ENCODE results near the gene AAK1.

The AAK1 gene

GRCh38 chr2:69474688-69475087 lies 168.9 kb downstream of the AAK1 start:
- TF ChIP-seq ZNF274 (IDR thresholded peaks at IDR 0.05; ENCODE audit: low read depth, low read length), result no peak
- no peak for TF ChIP-seq SUZ12 (IDR thresholded peaks at IDR 0.05; ENCODE audit: extremely low read depth, insufficient read depth, insufficient read length)
- TF ChIP-seq YY1 (IDR thresholded peaks at IDR 0.05; ENCODE audit: insufficient read depth, insufficient read length), result no peak
- no peak for DNase-seq (ENCODE audit: low read depth, low spot score)
- no peaks in the 10 kb centered on the region for H3K9me3 ChIP-seq (ENCODE audit: insufficient read depth, low read length)
- no peak overlapping the region for H3K4me3 ChIP-seq (ENCODE audit: insufficient read length, low read depth)
- H3K4me1 ChIP-seq (ENCODE audit: insufficient read depth, insufficient read length), result no peaks in the 10 kb centered on the region
- H3K36me3 ChIP-seq (ENCODE audit: insufficient read depth, insufficient read length, low read length), result peaks cover 2% of the 10 kb centered on the region
- H3K9ac ChIP-seq (ENCODE audit: insufficient read length, low read depth), result no peak overlapping the region
- H3K27me3 ChIP-seq (ENCODE audit: insufficient read depth, insufficient read length), result no peaks in the 10 kb centered on the region

GRCh38 chr2:69471793-69472192 lies 171.7 kb downstream of the AAK1 start:
- no peak for DNase-seq (ENCODE audit: low read depth, low spot score)
- Histone ChIP-seq H3K4me3 (ENCODE audit: insufficient read length, low read depth) (no peak overlapping the region), H3K9ac (ENCODE audit: insufficient read length, low read depth) (no peak overlapping the region), H3K36me3 (ENCODE audit: insufficient read depth, insufficient read length, low read length) (peaks cover 2% of the 10 kb centered on the region), H3K27me3 (ENCODE audit: insufficient read depth, insufficient read length) (no peaks in the 10 kb centered on the region), H3K9me3 (ENCODE audit: insufficient read depth, low read length) (no peaks in the 10 kb centered on the region), H3K4me1 (ENCODE audit: insufficient read depth, insufficient read length) (no peaks in the 10 kb centered on the region)
- TF ChIP-seq ZNF274 (IDR thresholded peaks at IDR 0.05; ENCODE audit: low read depth, low read length) (no peak), SUZ12 (IDR thresholded peaks at IDR 0.05; ENCODE audit: extremely low read depth, insufficient read depth, insufficient read length) (no peak), YY1 (IDR thresholded peaks at IDR 0.05; ENCODE audit: insufficient read depth, insufficient read length) (no peak)

- H3K36me3 ChIP-seq (ENCODE audit: insufficient read depth, insufficient read length, low read length), result peaks cover 2% of the 10 kb centered on the region
- TF ChIP-seq ZNF274 (IDR thresholded peaks at IDR 0.05; ENCODE audit: low read depth, low read length) (no peak), YY1 (IDR thresholded peaks at IDR 0.05; ENCODE audit: insufficient read depth, insufficient read length) (no peak), SUZ12 (IDR thresholded peaks at IDR 0.05; ENCODE audit: extremely low read depth, insufficient read depth, insufficient read length) (no peak)
- H3K9ac ChIP-seq (ENCODE audit: insufficient read length, low read depth), result no peak overlapping the region
- H3K4me1 ChIP-seq (ENCODE audit: insufficient read depth, insufficient read length), result no peaks in the 10 kb centered on the region
- DNase-seq (ENCODE audit: low read depth, low spot score), result no peak
- H3K4me3 ChIP-seq (ENCODE audit: insufficient read length, low read depth), result no peak overlapping the region
- no peaks in the 10 kb centered on the region for H3K9me3 ChIP-seq (ENCODE audit: insufficient read depth, low read length)
- no peaks in the 10 kb centered on the region for H3K27me3 ChIP-seq (ENCODE audit: insufficient read depth, insufficient read length)
Measured at GRCh38 chr2:69470911-69471310, 172.6 kb downstream of the AAK1 start.

GRCh38 chr2:69469784-69470183 lies 173.8 kb downstream of the AAK1 start:
- H3K9me3 ChIP-seq (ENCODE audit: insufficient read depth, low read length), result no peaks in the 10 kb centered on the region
- peak; percentile 16 for DNase-seq (ENCODE audit: low read depth, low spot score)
- no peaks in the 10 kb centered on the region for H3K4me1 ChIP-seq (ENCODE audit: insufficient read depth, insufficient read length)
- no peak overlapping the region for H3K9ac ChIP-seq (ENCODE audit: insufficient read length, low read depth)
- no peak for TF ChIP-seq SUZ12 (IDR thresholded peaks at IDR 0.05; ENCODE audit: extremely low read depth, insufficient read depth, insufficient read length)
- TF ChIP-seq YY1 (IDR thresholded peaks at IDR 0.05; ENCODE audit: insufficient read depth, insufficient read length), result no peak
- no peak for TF ChIP-seq ZNF274 (IDR thresholded peaks at IDR 0.05; ENCODE audit: low read depth, low read length)
- no peaks in the 10 kb centered on the region for H3K27me3 ChIP-seq (ENCODE audit: insufficient read depth, insufficient read length)
- H3K36me3 ChIP-seq (ENCODE audit: insufficient read depth, insufficient read length, low read length), result peaks cover 10% of the 10 kb centered on the region
- H3K4me3 ChIP-seq (ENCODE audit: insufficient read length, low read depth), result no peak overlapping the region

- H3K9ac ChIP-seq (ENCODE audit: insufficient read length, low read depth), result no peak overlapping the region
- no peaks in the 10 kb centered on the region for H3K4me1 ChIP-seq (ENCODE audit: insufficient read depth, insufficient read length)
- TF ChIP-seq SUZ12 (IDR thresholded peaks at IDR 0.05; ENCODE audit: extremely low read depth, insufficient read depth, insufficient read length), result no peak
- TF ChIP-seq ZNF274 (IDR thresholded peaks at IDR 0.05; ENCODE audit: low read depth, low read length), result no peak
- TF ChIP-seq YY1 (IDR thresholded peaks at IDR 0.05; ENCODE audit: insufficient read depth, insufficient read length), result no peak
- H3K36me3 ChIP-seq (ENCODE audit: insufficient read depth, insufficient read length, low read length), result peaks cover 14% of the 10 kb centered on the region
- H3K4me3 ChIP-seq (ENCODE audit: insufficient read length, low read depth), result no peak overlapping the region
- no peaks in the 10 kb centered on the region for H3K9me3 ChIP-seq (ENCODE audit: insufficient read depth, low read length)
- DNase-seq (ENCODE audit: low read depth, low spot score), result no peak
- no peaks in the 10 kb centered on the region for H3K27me3 ChIP-seq (ENCODE audit: insufficient read depth, insufficient read length)
Measured at GRCh38 chr2:69469375-69469774, 174.2 kb downstream of the AAK1 start.

DNA sequence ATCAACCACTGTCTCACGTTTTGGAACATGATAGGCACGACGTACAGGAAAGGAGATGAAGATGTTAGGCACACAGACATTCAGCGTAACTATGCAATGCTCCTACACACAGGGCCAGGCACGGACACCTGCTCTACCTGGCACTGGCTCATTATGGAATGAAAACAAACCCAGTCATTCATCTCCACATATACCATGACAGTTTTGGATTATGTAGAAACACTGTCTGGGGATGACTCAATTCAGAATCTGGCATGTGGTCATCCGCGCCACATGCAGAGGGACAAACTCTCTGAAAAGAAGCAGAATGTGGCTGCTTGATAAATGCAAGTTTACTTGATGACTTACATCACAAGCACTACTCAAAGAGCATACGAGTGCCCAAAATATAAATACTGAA lies 176.8 kb downstream of the AAK1 start:
- TF ChIP-seq ZNF274 (IDR thresholded peaks at IDR 0.05; ENCODE audit: low read depth, low read length), result no peak
- TF ChIP-seq YY1 (IDR thresholded peaks at IDR 0.05; ENCODE audit: insufficient read depth, insufficient read length), result no peak
- TF ChIP-seq SUZ12 (IDR thresholded peaks at IDR 0.05; ENCODE audit: extremely low read depth, insufficient read depth, insufficient read length), result no peak
- H3K9ac ChIP-seq (ENCODE audit: insufficient read length, low read depth), result no peak overlapping the region
- peaks cover 14% of the 10 kb centered on the region for H3K36me3 ChIP-seq (ENCODE audit: insufficient read depth, insufficient read length, low read length)

DNA sequence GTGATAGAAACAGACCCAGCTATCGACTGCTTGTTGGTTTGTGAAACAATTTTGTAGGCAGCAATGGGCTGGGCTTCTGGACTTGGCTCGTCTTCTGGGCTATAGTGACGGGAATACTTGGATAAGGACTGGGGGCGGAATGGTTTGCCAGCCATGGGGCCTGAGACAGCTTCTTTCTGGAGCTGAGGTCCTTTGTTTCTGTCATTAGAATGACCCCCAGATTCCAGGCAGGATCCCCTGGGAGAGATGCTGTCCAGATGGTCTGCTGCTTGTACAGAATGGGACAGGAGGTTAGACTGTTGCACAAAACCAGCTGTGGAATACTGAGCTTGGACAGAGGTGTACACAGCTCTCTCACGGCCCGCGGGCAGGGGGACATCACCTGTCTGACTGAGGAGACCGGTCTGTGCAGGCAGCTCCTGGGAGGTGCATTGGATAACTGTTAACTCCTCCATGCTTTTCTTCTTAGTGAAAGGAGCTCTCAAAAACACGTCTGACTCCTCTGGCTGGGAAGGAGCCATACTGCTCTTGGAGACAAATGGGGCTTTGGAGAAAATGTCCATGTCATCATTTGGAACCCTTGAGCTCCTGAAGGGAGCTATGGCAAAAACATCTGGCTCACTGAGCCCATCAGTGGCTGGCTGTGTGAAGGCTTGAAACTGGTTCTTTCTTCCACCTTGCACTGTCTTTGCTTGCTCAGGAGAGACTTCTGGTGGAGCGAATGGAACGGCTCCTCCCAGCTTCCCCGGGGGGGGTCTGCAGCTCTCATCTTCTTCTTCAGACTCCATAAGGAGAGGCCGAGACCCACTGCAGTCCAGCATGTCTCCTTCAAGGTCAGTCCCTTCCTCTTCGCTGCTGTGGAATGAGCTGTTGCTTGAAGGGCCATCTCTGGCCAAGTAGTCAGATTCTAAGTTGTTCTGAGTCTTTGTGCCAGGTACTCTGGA lies 177.8 kb downstream of the AAK1 start:
- H3K9me3 ChIP-seq (ENCODE audit: insufficient read depth, low read length), result no peaks in the 10 kb centered on the region
- H3K4me1 ChIP-seq (ENCODE audit: insufficient read depth, insufficient read length), result no peaks in the 10 kb centered on the region
- H3K9ac ChIP-seq (ENCODE audit: insufficient read length, low read depth), result no peak overlapping the region
- no peak for DNase-seq (ENCODE audit: low read depth, low spot score)
- TF ChIP-seq YY1 (IDR thresholded peaks at IDR 0.05; ENCODE audit: insufficient read depth, insufficient read length), result no peak
- H3K27me3 ChIP-seq (ENCODE audit: insufficient read depth, insufficient read length), result no peaks in the 10 kb centered on the region
- peaks cover 14% of the 10 kb centered on the region for H3K36me3 ChIP-seq (ENCODE audit: insufficient read depth, insufficient read length, low read length)
- no peak overlapping the region for H3K4me3 ChIP-seq (ENCODE audit: insufficient read length, low read depth)

More for the DNA sequence above, 176.8 kb downstream of the AAK1 start:
- Histone ChIP-seq H3K9me3 (ENCODE audit: insufficient read depth, low read length) (no peaks in the 10 kb centered on the region), H3K27me3 (ENCODE audit: insufficient read depth, insufficient read length) (no peaks in the 10 kb centered on the region), H3K4me3 (ENCODE audit: insufficient read length, low read depth) (no peak overlapping the region), H3K4me1 (ENCODE audit: insufficient read depth, insufficient read length) (no peaks in the 10 kb centered on the region)
- no peak for DNase-seq (ENCODE audit: low read depth, low spot score)

Measured in NT2/D1 (cell line).